PC-3 (cell line): ENCODE measurements around the gene CYP4F22. TPM values are rescaled to one million over a fixed set of nuclear protein-coding genes. Genes with fewer than 3 reads are reported as not detected.

Experiments used
- ATAC-seq: fragments of 200-7000 bp; cut with Tn5 transposase; 2 replicates; pipeline ENCODE4 v1.9.1; 2020; ENCODE audit warnings: mild to moderate bottlenecking, moderate library complexity
- BruUV-seq: library from RNA; stranded (reverse); fragments of 400-500 nt; replicated peaks from 2 replicates; lab custom pipeline; 2021; lab: Mats Ljungman, UMichigan
- CTCF ChIA-PET: fragments of 300-600 bp; sonication (Branson Sonifier 250); formaldehyde crosslinking; loops from one replicate; lab custom pipeline; 2022; ENCODE audit warnings: antibody characterized with exemption; lab: Charles Lee
- POLR2A ChIA-PET: fragments of 300-600 bp; sonication (Branson Sonifier 250); formaldehyde crosslinking; loops from one replicate; lab custom pipeline; 2022; ENCODE audit warnings: antibody characterized with exemption; ENCODE audit not compliant: unreplicated experiment; lab: Charles Lee
- DNase-seq: peaks from one replicate; pipeline ENCODE4 v3.0.0-alpha.2; 2015
- H2AFZ ChIP-seq: fragments of 300-600 bp; sonication (generic); 2 replicates; pipeline ENCODE4 v1.6.0; 2016; ENCODE audit warnings: antibody characterized with exemption, low read length
- H3F3A ChIP-seq: fragments of 300-600 bp; sonication (generic); one replicate; pipeline ENCODE4 v1.6.0; 2017; ENCODE audit warnings: antibody characterized with exemption, low read length, control low read depth, mild to moderate bottlenecking; ENCODE audit not compliant: unreplicated experiment
- H3K27ac ChIP-seq: fragments of 300-600 bp; sonication (generic); 2 replicates; pipeline ENCODE4 v1.5.1; 2016; ENCODE audit warnings: mild to moderate bottlenecking, low read length
- H3K27me3 ChIP-seq: fragments of 300-600 bp; sonication (generic); 2 replicates; pipeline ENCODE4 v1.6.1; 2016; ENCODE audit warnings: low read length, mixed read lengths
- H3K36me3 ChIP-seq: fragments of 300-600 bp; sonication (generic); 2 replicates; pipeline ENCODE4 v1.6.1; 2016; ENCODE audit warnings: low read depth, mixed run types, low read length, mixed read lengths
- H3K4me1 ChIP-seq: fragments of 300-600 bp; sonication (generic); 2 replicates; pipeline ENCODE4 v1.5.1; 2016; ENCODE audit warnings: low read length; ENCODE audit not compliant: insufficient read depth
- H3K4me2 ChIP-seq: fragments of 300-600 bp; sonication (generic); 2 replicates; pipeline ENCODE4 v1.6.0; 2016; ENCODE audit warnings: low read length
- H3K4me3 ChIP-seq: fragments of 300-600 bp; sonication (generic); 2 replicates; pipeline ENCODE4 v1.5.1; 2016; ENCODE audit warnings: mild to moderate bottlenecking, low read length, mixed read lengths
- H3K79me2 ChIP-seq: fragments of 300-600 bp; sonication (generic); 2 replicates; pipeline ENCODE4 v1.6.1; 2017; ENCODE audit warnings: low read length, mixed read lengths
- H3K9ac ChIP-seq: fragments of 300-600 bp; sonication (generic); 2 replicates; pipeline ENCODE4 v1.6.0; 2016; ENCODE audit warnings: mild to moderate bottlenecking, low read length
- H3K9me2 ChIP-seq: fragments of 300-600 bp; sonication (generic); replicated peaks from 2 replicates; pipeline ENCODE4 v1.6.1; 2016; ENCODE audit warnings: mixed run types, low read length, mixed read lengths
- H3K9me3 ChIP-seq: fragments of 300-600 bp; sonication (generic); 2 replicates; pipeline ENCODE4 v1.6.1; 2016; ENCODE audit warnings: low read length, mixed read lengths
- H4K20me1 ChIP-seq: fragments of 300-600 bp; sonication (generic); 2 replicates; pipeline ENCODE4 v1.6.1; 2016; ENCODE audit warnings: low read length, mixed read lengths
- CTCF ChIP-seq: fragments of 300-600 bp; sonication (generic); conservative IDR thresholded peaks from 2 replicates; pipeline ENCODE4 v1.5.1; 2017; ENCODE audit warnings: antibody characterized with exemption, low read depth, mild to moderate bottlenecking, low read length
- EZH2 ChIP-seq: fragments of 300-600 bp; sonication (generic); IDR thresholded peaks from one replicate; pipeline ENCODE4 v1.6.1; 2017; ENCODE audit warnings: antibody characterized with exemption, mild to moderate bottlenecking, low read length; ENCODE audit not compliant: unreplicated experiment
- EZH2phosphoT487 ChIP-seq: fragments of 300-600 bp; sonication (generic); IDR thresholded peaks from 2 replicates; pipeline ENCODE4 v1.6.1; 2018; ENCODE audit warnings: mild to moderate bottlenecking, antibody characterized with exemption, low read length, borderline replicate concordance
- intact Hi-C: fragments of 100-400 bp; cut with micrococcal nuclease; formaldehyde crosslinking; loops from 2 replicates; pipeline ENCODE4 v1.9.0; 2023
- total RNA-seq: library from RNA; depleted of rRNA; stranded (reverse); fragments of >200 nt; gene quantifications from 2 replicates; pipeline ENCODE4 v1.2.3, GENCODE V29; 2014

The CYP4F22 gene
- total RNA-seq, 1 experiment from 2014 or later = 0.07 TPM

DNA sequence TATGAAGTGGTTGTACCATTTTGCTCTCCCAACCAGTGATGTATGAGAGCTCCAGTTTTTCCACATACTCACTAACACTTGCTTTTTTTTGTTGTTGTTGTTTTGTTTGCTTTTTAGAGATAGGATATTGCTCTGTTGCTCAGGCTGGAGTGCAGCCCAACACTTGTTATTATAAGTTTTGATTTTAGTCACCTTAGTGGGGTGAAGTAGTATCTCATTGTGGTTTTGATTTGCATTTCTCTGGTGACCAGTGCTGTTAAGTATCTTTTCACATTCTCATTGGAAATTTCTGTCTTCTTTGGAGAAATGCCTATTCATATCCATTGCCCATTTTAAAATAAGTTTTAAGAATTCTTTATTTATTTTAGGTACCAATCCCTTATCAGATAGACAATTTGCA, 31.3 kb downstream of the CYP4F22 start:
- BruUV-seq = no TSS peak
- Histone ChIP-seq H3K27ac (no peak overlapping the region), H3K27me3 (no peaks in the 10 kb centered on the region; the same call in 1 of the 2 replicates), H3K36me3 (no peaks in the 10 kb centered on the region), H3F3A (no peaks in the 10 kb centered on the region), H3K4me2 (no peak overlapping the region), H3K79me2 (no peaks in the 10 kb centered on the region), H3K4me3 (no peak overlapping the region), H3K9me2 (no peaks in the 10 kb centered on the region), H2AFZ (no peak overlapping the region), H4K20me1 (no peaks in the 10 kb centered on the region), H3K4me1 (no peaks in the 10 kb centered on the region), H3K9me3 (no peaks in the 10 kb centered on the region; the same call in 1 of the 2 replicates), H3K9ac (no peak overlapping the region)
- CTCF ChIA-PET = no interaction called here
- ATAC-seq = no peak
- intact Hi-C loops = no loop called here
- POLR2A ChIA-PET = no interaction called here
- TF ChIP-seq EZH2phosphoT487 = no peak
- TF ChIP-seq EZH2 = no peak
- no peak for TF ChIP-seq CTCF
- DNase-seq = no peak

DNA sequence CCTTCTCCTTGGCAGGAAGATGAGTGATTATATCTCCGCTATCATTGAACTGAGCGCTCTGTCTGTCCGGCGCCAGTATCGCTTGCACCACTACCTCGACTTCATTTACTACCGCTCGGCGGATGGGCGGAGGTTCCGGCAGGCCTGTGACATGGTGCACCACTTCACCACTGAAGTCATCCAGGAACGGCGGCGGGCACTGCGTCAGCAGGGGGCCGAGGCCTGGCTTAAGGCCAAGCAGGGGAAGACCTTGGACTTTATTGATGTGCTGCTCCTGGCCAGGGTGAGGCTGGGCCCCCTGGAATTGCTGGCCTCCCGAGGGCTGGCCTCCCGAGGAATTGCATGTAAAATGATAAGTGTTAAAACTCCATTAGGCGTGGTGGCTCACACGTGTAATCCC, 32.1 kb downstream of the CYP4F22 start:
- H3K4me3 ChIP-seq = no peak overlapping the region
- no peaks in the 10 kb centered on the region; the same call in 1 of the 2 replicates for H3K27me3 ChIP-seq
- no peaks in the 10 kb centered on the region for H3F3A ChIP-seq
- TF ChIP-seq EZH2 (no peak), EZH2phosphoT487 (no peak), CTCF (no peak)
- H3K36me3 ChIP-seq = no peaks in the 10 kb centered on the region
- no peaks in the 10 kb centered on the region for H3K4me1 ChIP-seq
- H3K9me2 ChIP-seq = no peaks in the 10 kb centered on the region
- ChIA-PET CTCF (no interaction called here), POLR2A (no interaction called here)
- no peak overlapping the region for H3K27ac ChIP-seq
- H2AFZ ChIP-seq = no peak overlapping the region
- no peak for ATAC-seq
- H4K20me1 ChIP-seq = no peaks in the 10 kb centered on the region
- no peak overlapping the region for H3K9ac ChIP-seq
- DNase-seq = no peak
- H3K4me2 ChIP-seq = no peak overlapping the region
- no peaks in the 10 kb centered on the region; the same call in 1 of the 2 replicates for H3K9me3 ChIP-seq
- H3K79me2 ChIP-seq = no peaks in the 10 kb centered on the region
- intact Hi-C loops = no loop called here
- BruUV-seq = no TSS peak

DNA sequence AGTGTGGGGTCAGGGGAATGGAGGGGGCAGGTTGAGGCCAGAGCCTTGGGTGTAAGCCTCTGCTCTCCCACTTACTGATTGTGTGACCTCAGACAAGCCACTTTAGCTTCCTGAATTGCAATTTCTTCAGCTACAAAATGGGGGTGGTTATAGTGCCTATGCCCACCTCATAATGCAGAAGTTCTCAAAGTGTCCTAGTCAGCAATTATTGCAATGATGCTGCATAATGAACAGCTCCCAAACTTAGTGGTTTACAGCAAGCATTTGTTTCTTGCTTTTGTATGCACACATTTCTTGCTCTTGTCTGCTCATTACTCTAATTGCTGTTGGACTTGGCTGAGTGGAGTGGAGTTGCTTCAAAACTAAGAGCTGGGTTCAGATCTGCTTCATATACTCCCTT, 36.0 kb downstream of the CYP4F22 start:
- no peak for ATAC-seq
- DNase-seq = no peak
- Histone ChIP-seq H4K20me1 (no peaks in the 10 kb centered on the region), H3K27ac (no peak overlapping the region), H3K27me3 (no peaks in the 10 kb centered on the region), H3K9me3 (no peaks in the 10 kb centered on the region), H3F3A (no peaks in the 10 kb centered on the region), H3K4me2 (no peak overlapping the region), H3K36me3 (no peaks in the 10 kb centered on the region), H2AFZ (no peak overlapping the region), H3K4me3 (no peak overlapping the region), H3K79me2 (no peaks in the 10 kb centered on the region), H3K9me2 (no peaks in the 10 kb centered on the region), H3K4me1 (no peaks in the 10 kb centered on the region), H3K9ac (no peak overlapping the region)
- ChIA-PET CTCF (no interaction called here), POLR2A (no interaction called here)
- TF ChIP-seq EZH2phosphoT487 (no peak), CTCF (no peak), EZH2 (no peak)
- intact Hi-C loops = no loop called here
- BruUV-seq = no TSS peak
